BE2C (cell line): ENCODE data around the gene RPL27.
A peak's percentile ranks its signal among the peaks of the same experiment; 100 is the strongest.
"Not testable (repeated sequence)": the region's sequence is repeated elsewhere in the genome, so short reads cannot be mapped to it uniquely, and the experiment has no call there.

ENCODE experiments used
- DNase-seq: peaks from one replicate; pipeline ENCODE4 v3.0.0-alpha.2; 2020
- H3K27me3 ChIP-seq: fragments of 250-450 bp; sonication (Bioruptor Pico); 2 replicates; pipeline ENCODE4 v1.5.1; 2020; ENCODE audit warnings: mild to moderate bottlenecking
- H3K36me3 ChIP-seq: fragments of 250-450 bp; sonication (Bioruptor Pico); 2 replicates; pipeline ENCODE4 v1.5.1; 2020; ENCODE audit warnings: mild to moderate bottlenecking
- H3K4me1 ChIP-seq: fragments of 250-450 bp; sonication (Bioruptor Pico); 2 replicates; pipeline ENCODE4 v1.5.1; 2020
- H3K4me3 ChIP-seq: 2 replicates; pipeline ENCODE4 v1.5.1; 2011; ENCODE audit warnings: low read depth, low read length
- H3K9me3 ChIP-seq: fragments of 250-450 bp; sonication (Bioruptor Pico); 2 replicates; pipeline ENCODE4 v1.5.1; 2020
- TF ChIP-seq, protein P1 (sequence below): IDR thresholded peaks from 2 replicates; pipeline ENCODE4 v1.5.1; 2012; ENCODE audit warnings: mild to moderate bottlenecking, low read depth, low read length

The RPL27 gene

DNA sequence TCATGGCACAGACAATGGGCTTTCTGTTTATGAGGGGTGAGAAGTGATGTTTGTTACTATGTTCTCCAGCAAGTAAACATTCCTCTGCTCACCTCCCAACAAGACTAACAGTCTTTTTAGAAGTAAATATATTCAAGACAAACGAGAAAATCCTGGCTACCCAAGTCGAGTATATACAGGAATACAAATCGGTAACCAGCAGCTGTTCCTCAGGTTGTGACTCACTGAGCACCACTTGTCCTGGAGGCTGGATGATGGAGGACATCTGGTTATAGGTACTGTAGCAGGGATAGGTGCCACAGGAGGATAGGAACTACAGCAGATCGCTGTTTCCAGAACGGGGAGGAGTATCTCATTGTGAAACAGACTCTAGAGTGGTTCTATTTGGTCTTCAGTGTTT lies 5.3 kb upstream of the RPL27 start:
- DNase-seq: no peak
- Histone ChIP-seq H3K4me1 (no peaks in the 10 kb centered on the region), H3K9me3 (no peaks in the 10 kb centered on the region), H3K27me3 (no peaks in the 10 kb centered on the region), H3K4me3 (no peak overlapping the region), H3K36me3 (peaks cover 58% of the 10 kb centered on the region)
- TF ChIP-seq, protein P1, sequence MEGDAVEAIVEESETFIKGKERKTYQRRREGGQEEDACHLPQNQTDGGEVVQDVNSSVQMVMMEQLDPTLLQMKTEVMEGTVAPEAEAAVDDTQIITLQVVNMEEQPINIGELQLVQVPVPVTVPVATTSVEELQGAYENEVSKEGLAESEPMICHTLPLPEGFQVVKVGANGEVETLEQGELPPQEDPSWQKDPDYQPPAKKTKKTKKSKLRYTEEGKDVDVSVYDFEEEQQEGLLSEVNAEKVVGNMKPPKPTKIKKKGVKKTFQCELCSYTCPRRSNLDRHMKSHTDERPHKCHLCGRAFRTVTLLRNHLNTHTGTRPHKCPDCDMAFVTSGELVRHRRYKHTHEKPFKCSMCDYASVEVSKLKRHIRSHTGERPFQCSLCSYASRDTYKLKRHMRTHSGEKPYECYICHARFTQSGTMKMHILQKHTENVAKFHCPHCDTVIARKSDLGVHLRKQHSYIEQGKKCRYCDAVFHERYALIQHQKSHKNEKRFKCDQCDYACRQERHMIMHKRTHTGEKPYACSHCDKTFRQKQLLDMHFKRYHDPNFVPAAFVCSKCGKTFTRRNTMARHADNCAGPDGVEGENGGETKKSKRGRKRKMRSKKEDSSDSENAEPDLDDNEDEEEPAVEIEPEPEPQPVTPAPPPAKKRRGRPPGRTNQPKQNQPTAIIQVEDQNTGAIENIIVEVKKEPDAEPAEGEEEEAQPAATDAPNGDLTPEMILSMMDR: no peak

DNA sequence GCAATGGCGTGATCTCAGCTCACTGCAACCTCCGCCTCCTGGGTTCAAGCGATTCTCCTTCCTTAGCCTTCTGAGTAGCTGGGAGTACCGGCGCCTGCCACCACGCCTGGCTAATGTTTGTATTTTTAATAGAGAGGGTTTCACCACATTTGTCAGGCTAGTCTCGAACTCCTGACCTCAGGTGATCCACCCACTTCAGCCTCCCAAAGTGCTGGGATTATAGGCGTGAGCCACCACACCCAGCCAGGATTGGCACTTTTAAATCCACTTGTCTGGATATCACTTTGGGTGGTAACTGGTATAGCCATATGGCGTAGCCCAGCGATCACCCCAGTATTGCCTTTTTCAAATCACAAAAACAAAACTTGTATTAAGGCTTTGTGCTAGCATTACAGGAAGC lies 4.3 kb upstream of the RPL27 start:
- H3K9me3 ChIP-seq, DNase-seq, H3K27me3 ChIP-seq, H3K4me3 ChIP-seq, H3K4me1 ChIP-seq: not testable (repeated sequence)
- H3K36me3 ChIP-seq: peaks cover 51% of the 10 kb centered on the region

DNA sequence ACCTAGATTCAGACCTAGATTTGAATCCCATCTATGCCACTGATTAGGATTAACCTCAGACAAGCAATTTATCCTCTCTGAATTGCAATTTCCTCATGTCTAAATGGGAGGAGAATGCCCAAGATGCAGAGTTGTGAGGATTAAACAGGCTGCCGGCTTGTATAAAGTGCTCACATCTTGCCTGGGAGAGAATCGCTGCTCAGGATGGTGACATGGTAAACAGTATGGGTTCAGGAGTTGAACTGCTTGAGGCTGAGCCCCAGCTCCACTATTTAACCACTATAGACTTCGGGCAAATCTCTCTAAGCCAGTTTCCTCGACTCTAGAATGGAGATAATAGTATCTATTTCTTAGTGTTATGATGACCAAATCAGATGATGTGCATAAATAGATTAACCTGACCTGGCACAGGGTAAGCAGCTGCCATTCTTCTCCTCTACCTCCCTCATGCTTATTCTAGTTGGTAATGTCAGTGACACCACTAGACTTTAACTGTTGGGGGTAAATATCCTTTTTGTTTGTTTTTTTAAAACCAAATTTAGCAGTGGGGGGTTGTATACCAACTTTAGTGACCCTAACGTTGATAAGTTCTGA lies 732 bp upstream of the RPL27 start:
- Histone ChIP-seq H3K36me3 (peaks cover 49% of the 10 kb centered on the region), H3K4me3 (peak overlapping the region; percentile 100), H3K4me1 (no peaks in the 10 kb centered on the region), H3K27me3 (no peaks in the 10 kb centered on the region), H3K9me3 (no peaks in the 10 kb centered on the region)
- TF ChIP-seq, protein P1: no peak
- DNase-seq: no peak

DNA sequence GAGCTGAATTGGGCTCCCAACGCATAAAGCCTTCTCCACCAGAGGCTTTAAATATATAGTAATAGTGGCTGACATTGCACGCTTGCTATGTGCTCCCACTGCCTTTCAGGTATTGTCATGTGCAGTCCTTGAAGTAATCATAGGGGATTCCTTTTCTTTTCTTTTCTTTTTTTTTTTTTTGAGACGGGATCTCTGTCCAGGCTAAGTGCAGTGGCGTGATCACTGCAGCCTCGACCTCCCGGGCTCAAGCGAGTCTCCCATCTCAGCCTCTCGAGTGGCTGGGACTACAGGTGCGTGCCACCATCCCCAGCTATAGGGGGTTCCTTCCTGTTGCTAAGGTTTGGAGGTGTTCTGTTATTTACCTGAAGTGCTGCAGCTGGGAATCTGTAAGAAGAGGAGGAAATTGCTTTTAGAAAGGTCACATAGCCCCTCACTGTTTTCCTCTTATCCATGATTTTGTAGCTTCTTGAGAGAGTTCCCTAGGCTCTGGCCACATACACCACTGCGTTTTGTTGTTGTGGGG lies 845 bp downstream of the RPL27 start:
- no peak for DNase-seq
- peaks cover 52% of the 10 kb centered on the region for H3K36me3 ChIP-seq
- H3K4me3 ChIP-seq: peak overlapping the region; percentile 100
- no peaks in the 10 kb centered on the region for H3K9me3 ChIP-seq
- H3K27me3 ChIP-seq: no peaks in the 10 kb centered on the region
- TF ChIP-seq, protein P1: no peak
- no peaks in the 10 kb centered on the region for H3K4me1 ChIP-seq

DNA sequence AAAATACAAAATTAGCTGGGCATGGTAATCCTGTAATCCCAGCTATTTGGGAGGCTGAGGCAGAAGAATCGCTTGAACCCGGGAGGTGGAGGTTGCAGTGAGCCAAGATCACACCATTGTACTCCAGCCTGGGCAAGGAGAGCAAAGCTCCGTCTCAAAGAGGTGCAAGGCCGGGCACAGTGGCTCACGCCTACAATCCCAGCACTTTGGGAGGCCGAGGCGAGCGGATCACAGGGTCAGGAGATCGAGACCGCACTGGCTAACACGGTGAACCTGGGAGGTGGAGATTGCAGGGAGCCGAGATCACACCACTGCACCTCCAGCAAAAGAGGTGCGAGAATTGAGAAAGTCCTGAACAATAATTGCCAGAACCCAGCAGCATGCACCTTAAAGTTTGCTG lies 2.7 kb downstream of the RPL27 start:
- H3K9me3 ChIP-seq, DNase-seq, H3K4me3 ChIP-seq, H3K4me1 ChIP-seq, H3K27me3 ChIP-seq: not testable (repeated sequence)
- peaks cover 58% of the 10 kb centered on the region for H3K36me3 ChIP-seq

DNA sequence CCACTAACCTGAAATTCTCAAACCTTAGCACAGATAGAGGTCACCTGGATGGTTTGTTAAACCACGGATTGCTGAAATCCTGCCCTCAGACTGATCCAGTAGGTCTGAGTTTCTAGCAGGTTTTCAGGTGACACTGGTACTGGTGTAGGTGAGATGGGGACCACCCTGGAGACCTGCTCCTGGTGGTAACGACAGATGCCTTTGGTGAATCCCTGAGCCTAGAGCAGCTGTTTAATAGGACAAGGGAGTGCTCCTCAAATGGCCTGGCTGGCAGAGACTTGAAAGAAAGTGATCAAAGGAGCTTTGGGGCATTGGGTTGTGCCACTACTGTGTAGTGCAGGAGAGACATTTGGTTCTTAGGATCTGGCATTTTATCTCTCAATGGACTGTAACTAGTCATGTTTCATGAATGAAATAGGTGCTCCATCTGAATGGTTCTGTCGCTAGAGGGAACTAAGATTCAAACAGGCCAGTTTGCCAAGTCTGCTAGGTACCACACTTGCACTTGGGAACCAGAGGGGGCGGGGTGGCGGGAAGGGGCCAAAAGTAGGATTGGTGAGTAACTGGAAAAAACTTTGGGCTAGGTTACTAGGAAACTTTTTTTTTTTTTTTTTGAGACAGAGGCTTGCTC lies 5.4 kb downstream of the RPL27 start:
- TF ChIP-seq, protein P1: no peak
- H3K4me1 ChIP-seq: no peaks in the 10 kb centered on the region
- H3K4me3 ChIP-seq: no peak overlapping the region
- H3K36me3 ChIP-seq: peaks cover 57% of the 10 kb centered on the region
- DNase-seq: no peak
- H3K9me3 ChIP-seq: no peaks in the 10 kb centered on the region
- H3K27me3 ChIP-seq: no peaks in the 10 kb centered on the region
